ENCODE measurements around the gene DRAXIN. TPM values are rescaled to one million over a fixed set of nuclear protein-coding genes. Genes with fewer than 3 reads are reported as not detected.

DRAXIN gene
- polyA plus RNA-seq, 1 of the 3 experiments (the other 2 are of a cell fraction) = 0.97 TPM

GRCh38 chr1:11729498-11730428 is 38.3 kb downstream of the DRAXIN start:
- WGBS (ENCODE audit: low lambda C conversion rate) = 76% methylated on average over 25 of the region's 26 CpGs
- no peaks in the 10 kb centered on the region for H3K36me3 ChIP-seq (replicated peaks in 1 of 2; ENCODE audit: control insufficient read depth in 1 of 2, insufficient read depth in 2 of 2, low read length in 1 of 2)
- H3F3A ChIP-seq (replicated peaks; ENCODE audit: insufficient read depth) = no peaks in the 10 kb centered on the region
- H3K4me2 ChIP-seq = no peak overlapping the region
- H3K79me2 ChIP-seq (ENCODE audit: insufficient read depth) = no peaks in the 10 kb centered on the region
- H3K27me3 ChIP-seq (ENCODE audit: insufficient read depth) = no peaks in the 10 kb centered on the region
- POLR2A ChIA-PET = interaction anchor here (1.2 kb wide), 1 partner anchor 66 kb away, joined by 3 read pairs; the partner anchor contains the start of gene FBXO6
- no peak overlapping the region for H2AFZ ChIP-seq (ENCODE audit: low read depth)
- CTCF ChIA-PET = interaction anchor here (1.3 to 2.1 kb wide), 6 partner anchors 10 to 84 kb away, joined by 3 to 6 read pairs (median 4); partner anchors contain the start of gene FBXO6
- no peak overlapping the region for H3K27ac ChIP-seq (ENCODE audit: low read depth in 2 of 2, low read length in 1 of 2)
- no peaks in the 10 kb centered on the region for H3K9me3 ChIP-seq
- H3K4me1 ChIP-seq (ENCODE audit: control insufficient read depth in 1 of 2, insufficient read depth in 2 of 2, low read depth in 1 of 2, low read length in 1 of 2) = no peaks in the 10 kb centered on the region
- no peak for TF ChIP-seq TEAD4 (IDR thresholded peaks at IDR 0.05; ENCODE audit: borderline replicate concordance, insufficient read depth)
- no peak for TF ChIP-seq YY1 (IDR thresholded peaks at IDR 0.05; ENCODE audit: low read depth)
- TF ChIP-seq EP300 (IDR thresholded peaks at IDR 0.05; ENCODE audit: borderline replicate concordance in 1 of 2, low read depth in 1 of 2, low read length in 1 of 2) = no peak
- no peak for TF ChIP-seq SMC3 (IDR thresholded peaks at IDR 0.05; ENCODE audit: low read depth, low read length)
- no peak for TF ChIP-seq FOSL2 (IDR thresholded peaks at IDR 0.05; ENCODE audit: borderline replicate concordance, low read depth)
- no peak for TF ChIP-seq GATA2 (CRISPR knock-in tag; IDR thresholded peaks at IDR 0.05)
- no peak for TF ChIP-seq RXRA (IDR thresholded peaks at IDR 0.05; ENCODE audit: borderline replicate concordance, low read depth)
- no peak for TF ChIP-seq ELF1 (IDR thresholded peaks at IDR 0.05)
- TF ChIP-seq RAD21 (IDR thresholded peaks at IDR 0.05; ENCODE audit: low read length) = no peak
- no peak for TF ChIP-seq CHD2 (IDR thresholded peaks at IDR 0.05; ENCODE audit: low read length, partially characterized antibody)
- no peak for TF ChIP-seq ZBTB33 (IDR thresholded peaks at IDR 0.05; ENCODE audit: borderline replicate concordance, low read depth)
- no peak for TF ChIP-seq EZH2phosphoT487 (IDR thresholded peaks at IDR 0.05; ENCODE audit: borderline replicate concordance, low read depth)
- H3K9me2 ChIP-seq = no peaks in the 10 kb centered on the region
- no peaks in the 10 kb centered on the region for H4K20me1 ChIP-seq (ENCODE audit: insufficient read depth)
- no peak overlapping the region for H3K9ac ChIP-seq
- no peak for DNase-seq
- no peak overlapping the region for H3K4me3 ChIP-seq (ENCODE audit: low read depth in 2 of 2, low read length in 1 of 2)

GRCh38 chr1:11730429-11730891 is 39.0 kb downstream of the DRAXIN start:
- Histone ChIP-seq H4K20me1 (ENCODE audit: insufficient read depth) (no peaks in the 10 kb centered on the region), H3K9me2 (no peaks in the 10 kb centered on the region), H3K79me2 (ENCODE audit: insufficient read depth) (no peaks in the 10 kb centered on the region), H3K4me2 (no peak overlapping the region), H3K9me3 (no peaks in the 10 kb centered on the region), H3K27me3 (ENCODE audit: insufficient read depth) (no peaks in the 10 kb centered on the region), H3K4me3 (ENCODE audit: low read depth in 2 of 2, low read length in 1 of 2) (no peak overlapping the region), H3K9ac (no peak overlapping the region), H3K27ac (ENCODE audit: low read depth in 2 of 2, low read length in 1 of 2) (no peak overlapping the region), H3F3A (replicated peaks; ENCODE audit: insufficient read depth) (peaks cover 5% of the 10 kb centered on the region), H2AFZ (ENCODE audit: low read depth) (no peak overlapping the region), H3K36me3 (replicated peaks in 1 of 2; ENCODE audit: control insufficient read depth in 1 of 2, insufficient read depth in 2 of 2, low read length in 1 of 2) (no peaks in the 10 kb centered on the region), H3K4me1 (ENCODE audit: control insufficient read depth in 1 of 2, insufficient read depth in 2 of 2, low read depth in 1 of 2, low read length in 1 of 2) (no peaks in the 10 kb centered on the region)
- ChIA-PET CTCF (interaction anchor here (1.3 to 2.1 kb wide), 4 partner anchors 10 to 85 kb away, joined by 3 to 6 read pairs (median 6); partner anchors contain the start of gene FBXO6), POLR2A (interaction anchor here (1.2 kb wide), 1 partner anchor 67 kb away, joined by 3 read pairs; the partner anchor contains the start of gene FBXO6)
- 78% methylated on average over 5 of the region's 5 CpGs for WGBS (ENCODE audit: low lambda C conversion rate)
- no peak for DNase-seq
- no peak for TF ChIP-seq SMC3 (IDR thresholded peaks at IDR 0.05; ENCODE audit: low read depth, low read length)
- no peak for TF ChIP-seq CTCF (IDR thresholded peaks at IDR 0.05)
- no peak for TF ChIP-seq TEAD4 (IDR thresholded peaks at IDR 0.05; ENCODE audit: borderline replicate concordance, insufficient read depth)
- TF ChIP-seq USF1 (IDR thresholded peaks at IDR 0.05; ENCODE audit: borderline replicate concordance, low read depth) = no peak
- no peak for TF ChIP-seq GABPA (IDR thresholded peaks at IDR 0.05; ENCODE audit: low read depth)
- no peak for TF ChIP-seq MXI1 (IDR thresholded peaks at IDR 0.05; ENCODE audit: low read depth, low read length)
- no peak for TF ChIP-seq MEF2A (IDR thresholded peaks at IDR 0.05; ENCODE audit: borderline replicate concordance, low read depth)
- no peak for TF ChIP-seq RAD21 (IDR thresholded peaks at IDR 0.05; ENCODE audit: low read length)
- no peak for TF ChIP-seq NFIC (IDR thresholded peaks at IDR 0.05; ENCODE audit: borderline replicate concordance)
- no peak for TF ChIP-seq TCF12 (IDR thresholded peaks at IDR 0.05)
- no peak for TF ChIP-seq JUND (IDR thresholded peaks at IDR 0.05)
- TF ChIP-seq GATA2 (CRISPR knock-in tag; IDR thresholded peaks at IDR 0.05) = no peak
- TF ChIP-seq PBX3 (IDR thresholded peaks at IDR 0.05) = no peak
- TF ChIP-seq FOSL2 (IDR thresholded peaks at IDR 0.05; ENCODE audit: borderline replicate concordance, low read depth) = no peak
- TF ChIP-seq EZH2phosphoT487 (IDR thresholded peaks at IDR 0.05; ENCODE audit: borderline replicate concordance, low read depth) = no peak

All from SK-N-SH (cell line).